H1 (cell line): ENCODE measurements around the gene DENND1A. TPM values are rescaled to one million over a fixed set of nuclear protein-coding genes. Genes with fewer than 3 reads are reported as not detected.

Experiments used
- CTBP2 ChIP-seq: IDR thresholded peaks from 2 replicates; pipeline ENCODE4 v1.7.0; 2011; ENCODE audit warnings: borderline replicate concordance, mild to moderate bottlenecking, moderate library complexity, mixed read lengths, low read length; ENCODE audit not compliant: insufficient read depth, insufficient read length
- MAFK ChIP-seq: IDR thresholded peaks from 2 replicates; pipeline ENCODE4 v1.6.1; 2012; ENCODE audit warnings: low read depth, mild to moderate bottlenecking, improper control_type of control experiment, low read length
- SIN3A ChIP-seq, 2 experiments: IDR thresholded peaks in 1 of 2; conservative IDR thresholded peaks in 1 of 2; 2 replicates each; pipeline ENCODE4 v1.6.1; 2011 to 2012; ENCODE audit warnings: low read length in 2 of 2, improper control_type of control experiment in 1 of 2, low read depth in 1 of 2, mild to moderate bottlenecking in 1 of 2
- SP2 ChIP-seq: IDR thresholded peaks from 2 replicates; pipeline ENCODE4 v1.6.1; 2012; ENCODE audit warnings: mild to moderate bottlenecking, low read length, inconsistent platforms
- ZNF274 ChIP-seq: IDR thresholded peaks from 2 replicates; pipeline ENCODE4 v1.7.0; 2012; ENCODE audit warnings: low read length, borderline replicate concordance; ENCODE audit errors: extremely low read depth
- polyA plus RNA-seq, 7 experiments: library from polyadenylated mRNA; depleted of rRNA in 3 of 7; stranded (reverse) in 5 of 7; unstranded in 2 of 7; fragments of >200 nt in 5 of 7; fragments of 200-250 nt in 2 of 7; gene quantifications; 1 replicate in 5 of 7; 2 replicates in 1 of 7; 4 replicates in 1 of 7; pipeline versions ENCODE4 v1.2.1 to v1.2.3, GENCODE V29; 2011 to 2013; ENCODE audit warnings: missing spikeins in 2 of 7, mixed read lengths in 2 of 7
- total RNA-seq: library from RNA; stranded (reverse); fragmentation: NEBNext Ultra II Directional; extraction: Animal tissue kit (Norgen Biotek cat#: 25700); gene quantifications from 2 replicates; pipeline ENCODE4 v1.2.1, GENCODE V29; 2021

Gene DENND1A
- total and polyA plus RNA-seq, 2 of the 8 experiments (the other 6 are each of a cell fraction or from before 2014, with no cell fraction given) = 24.1 to 26.4 TPM

DNA sequence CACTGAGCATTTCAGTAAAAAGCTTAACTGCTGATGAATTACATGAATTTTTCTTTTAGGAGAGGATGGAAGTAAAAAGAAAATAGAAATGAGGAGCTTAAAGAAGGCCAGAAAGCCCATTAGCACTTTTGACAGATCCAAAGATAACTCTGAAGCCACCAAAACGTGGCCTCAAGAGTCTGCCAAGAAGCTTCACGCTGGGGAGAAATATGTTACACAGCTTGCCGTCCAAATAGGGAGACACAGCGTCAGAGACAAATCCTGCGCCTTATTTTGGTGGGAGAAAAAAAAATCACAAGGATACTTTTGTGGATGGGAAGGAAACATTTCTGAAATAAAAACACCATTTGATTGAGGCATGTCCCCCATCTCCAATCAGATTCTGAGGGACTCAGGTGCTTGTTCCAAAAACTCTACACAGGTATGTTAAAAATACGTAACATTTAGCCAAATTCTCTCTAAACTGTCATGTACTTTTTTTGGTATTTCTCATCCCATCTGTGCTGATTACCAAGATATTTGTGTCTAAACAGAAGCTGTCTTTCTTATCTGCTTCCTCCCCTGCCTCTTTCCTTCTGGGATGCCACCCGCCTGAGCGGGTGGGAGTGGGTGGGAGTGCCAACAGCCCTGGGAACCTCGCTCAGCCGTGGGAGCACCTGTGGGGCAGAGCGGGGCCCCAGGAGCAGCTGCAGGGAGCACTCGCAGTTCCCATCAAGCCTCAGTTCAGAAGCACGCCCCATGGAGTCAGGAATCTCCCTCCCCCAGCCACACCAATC, 275.5 kb downstream of the DENND1A start (continued):
- TF ChIP-seq ZNF274 = no peak
- TF ChIP-seq SP2 = no peak
- no peak for TF ChIP-seq SIN3A (conservative IDR thresholded peaks at IDR 0.05 in 1 of 2, IDR thresholded peaks at IDR 0.05 in 1 of 2; ENCODE audit: low read depth in 1 of 2, low read length in 2 of 2)
- TF ChIP-seq CTBP2 = no peak
- no peak for TF ChIP-seq MAFK
